ENCODE data around the gene MYO18B.

The MYO18B gene

DNA sequence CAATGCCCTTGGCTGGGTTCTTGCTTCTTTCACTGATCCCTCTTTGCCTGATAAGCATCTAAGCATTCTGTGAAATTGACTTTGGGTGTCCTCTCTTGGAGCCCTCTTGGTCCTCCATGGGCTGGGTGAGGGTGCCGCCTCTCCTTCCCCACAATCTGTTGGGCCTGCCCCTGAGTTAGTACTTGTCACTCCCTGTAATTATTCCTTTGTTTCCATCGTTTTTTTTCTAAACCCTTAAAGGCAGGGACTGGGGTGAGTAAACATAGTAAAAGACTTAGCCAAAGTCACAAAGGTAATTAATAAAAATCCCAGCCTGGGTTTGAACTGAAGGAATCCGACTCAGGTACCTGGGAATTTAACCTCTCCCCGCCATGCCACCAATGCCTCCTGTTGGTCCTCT is 188.1 kb downstream of the MYO18B start:
- TF ChIP-seq, protein P1, sequence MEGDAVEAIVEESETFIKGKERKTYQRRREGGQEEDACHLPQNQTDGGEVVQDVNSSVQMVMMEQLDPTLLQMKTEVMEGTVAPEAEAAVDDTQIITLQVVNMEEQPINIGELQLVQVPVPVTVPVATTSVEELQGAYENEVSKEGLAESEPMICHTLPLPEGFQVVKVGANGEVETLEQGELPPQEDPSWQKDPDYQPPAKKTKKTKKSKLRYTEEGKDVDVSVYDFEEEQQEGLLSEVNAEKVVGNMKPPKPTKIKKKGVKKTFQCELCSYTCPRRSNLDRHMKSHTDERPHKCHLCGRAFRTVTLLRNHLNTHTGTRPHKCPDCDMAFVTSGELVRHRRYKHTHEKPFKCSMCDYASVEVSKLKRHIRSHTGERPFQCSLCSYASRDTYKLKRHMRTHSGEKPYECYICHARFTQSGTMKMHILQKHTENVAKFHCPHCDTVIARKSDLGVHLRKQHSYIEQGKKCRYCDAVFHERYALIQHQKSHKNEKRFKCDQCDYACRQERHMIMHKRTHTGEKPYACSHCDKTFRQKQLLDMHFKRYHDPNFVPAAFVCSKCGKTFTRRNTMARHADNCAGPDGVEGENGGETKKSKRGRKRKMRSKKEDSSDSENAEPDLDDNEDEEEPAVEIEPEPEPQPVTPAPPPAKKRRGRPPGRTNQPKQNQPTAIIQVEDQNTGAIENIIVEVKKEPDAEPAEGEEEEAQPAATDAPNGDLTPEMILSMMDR (IDR thresholded peaks at IDR 0.05; ENCODE audit: insufficient read depth, low read length, poor library complexity, severe bottlenecking): no peak
- TF ChIP-seq EZH2phosphoT487 (conservative IDR thresholded peaks at IDR 0.05; ENCODE audit: low read length): no peak
- no peaks in the 10 kb centered on the region for H4K20me1 ChIP-seq (ENCODE audit: low read depth, low read length)
- H3K27ac ChIP-seq (ENCODE audit: low read depth, low read length): no peak overlapping the region

DNA sequence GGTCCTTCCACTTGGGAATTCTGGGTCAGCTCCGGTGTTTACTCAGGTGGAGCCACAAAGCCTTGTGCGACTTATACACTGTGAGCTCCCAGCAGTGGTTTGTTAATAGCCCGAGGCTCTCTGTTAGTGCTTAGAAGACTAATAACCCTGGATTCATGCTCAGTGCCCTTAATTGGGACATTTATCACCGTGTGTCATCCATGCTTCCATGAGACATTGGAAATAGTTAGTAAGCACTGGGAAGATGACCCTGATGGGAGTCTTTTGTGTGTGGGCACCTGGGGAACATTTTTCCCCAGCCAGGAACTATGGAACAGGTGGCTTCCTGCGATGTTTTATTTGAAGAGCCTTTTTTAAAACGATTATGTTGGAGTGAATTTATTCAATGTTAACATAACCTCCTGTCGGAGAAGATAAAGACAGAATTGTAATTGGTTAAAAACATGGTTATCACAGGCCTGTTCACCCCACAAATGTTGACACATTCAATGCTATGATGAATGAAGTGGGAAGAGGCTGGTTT is 188.9 kb downstream of the MYO18B start:
- Histone ChIP-seq H3K27me3 (ENCODE audit: low read length) (no peaks in the 10 kb centered on the region), H3K36me3 (ENCODE audit: low read length) (no peaks in the 10 kb centered on the region), H3K9ac (ENCODE audit: low read length) (no peak overlapping the region), H3K4me3 (ENCODE audit: insufficient read depth, low read length, poor library complexity, severe bottlenecking) (no peak overlapping the region), H3K9me3 (ENCODE audit: insufficient read depth, low read length) (no peaks in the 10 kb centered on the region), H3K27ac (ENCODE audit: low read depth, low read length) (no peak overlapping the region), H3K9me2 (replicated peaks; ENCODE audit: insufficient read depth, low read length) (no peaks in the 10 kb centered on the region), H3K4me2 (ENCODE audit: low read depth, low read length, poor library complexity, severe bottlenecking) (no peak overlapping the region), H3K79me2 (ENCODE audit: insufficient read depth, low read length) (no peaks in the 10 kb centered on the region), H2AFZ (ENCODE audit: low read depth, low read length, severe bottlenecking) (no peak overlapping the region), H3F3A (ENCODE audit: insufficient read depth) (no peaks in the 10 kb centered on the region), H4K20me1 (ENCODE audit: low read depth, low read length) (no peaks in the 10 kb centered on the region)
- TF ChIP-seq, protein P1 (IDR thresholded peaks at IDR 0.05; ENCODE audit: insufficient read depth, low read length, poor library complexity, severe bottlenecking): no peak
- no peak for TF ChIP-seq EZH2phosphoT487 (conservative IDR thresholded peaks at IDR 0.05; ENCODE audit: low read length)

More for the DNA sequence above, 188.1 kb downstream of the MYO18B start:
- Histone ChIP-seq H3K9me3 (ENCODE audit: insufficient read depth, low read length) (no peaks in the 10 kb centered on the region), H3F3A (ENCODE audit: insufficient read depth) (no peaks in the 10 kb centered on the region), H3K9ac (ENCODE audit: low read length) (no peak overlapping the region), H3K27me3 (ENCODE audit: low read length) (no peaks in the 10 kb centered on the region), H3K4me2 (ENCODE audit: low read depth, low read length, poor library complexity, severe bottlenecking) (no peak overlapping the region), H3K9me2 (replicated peaks; ENCODE audit: insufficient read depth, low read length) (no peaks in the 10 kb centered on the region), H3K36me3 (ENCODE audit: low read length) (no peaks in the 10 kb centered on the region), H3K4me3 (ENCODE audit: insufficient read depth, low read length, poor library complexity, severe bottlenecking) (no peak overlapping the region), H3K79me2 (ENCODE audit: insufficient read depth, low read length) (no peaks in the 10 kb centered on the region), H2AFZ (ENCODE audit: low read depth, low read length, severe bottlenecking) (no peak overlapping the region)

DNA sequence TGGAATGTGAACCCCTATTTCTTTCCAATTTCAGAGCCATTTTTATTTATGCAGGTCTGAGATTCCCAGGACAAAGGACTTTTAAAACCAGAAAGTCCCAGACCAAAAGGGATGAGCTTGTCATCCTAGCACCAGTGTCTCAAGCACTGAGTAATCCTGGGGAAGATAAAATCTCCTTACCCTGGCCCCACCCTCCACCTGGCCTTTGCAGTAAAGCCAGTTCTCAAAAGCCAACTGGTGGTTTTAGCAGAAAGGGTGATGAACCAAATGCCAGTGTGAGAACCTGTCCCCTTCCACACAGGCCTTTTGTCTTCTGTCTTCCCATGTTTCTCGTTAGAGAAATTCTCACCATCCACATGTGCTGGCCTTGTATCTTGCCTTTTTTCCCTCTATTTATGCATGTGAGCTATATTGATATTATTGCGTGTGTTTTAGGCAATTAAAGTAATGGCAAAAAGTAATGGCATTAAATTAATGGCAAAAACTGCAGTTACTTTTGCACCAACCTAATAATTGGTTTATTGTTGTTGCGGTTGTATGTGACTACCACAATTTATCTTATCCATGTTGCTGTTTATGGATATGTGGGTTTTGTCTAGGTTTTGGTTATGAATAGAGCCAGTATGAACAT is 191.3 kb downstream of the MYO18B start:
- Histone ChIP-seq H3K4me2 (ENCODE audit: low read depth, low read length, poor library complexity, severe bottlenecking) (no peak overlapping the region), H3K9me3 (ENCODE audit: insufficient read depth, low read length) (no peaks in the 10 kb centered on the region), H3F3A (ENCODE audit: insufficient read depth) (no peaks in the 10 kb centered on the region), H3K9me2 (replicated peaks; ENCODE audit: insufficient read depth, low read length) (no peaks in the 10 kb centered on the region), H3K27ac (ENCODE audit: low read depth, low read length) (no peak overlapping the region), H4K20me1 (ENCODE audit: low read depth, low read length) (no peaks in the 10 kb centered on the region), H3K4me3 (ENCODE audit: insufficient read depth, low read length, poor library complexity, severe bottlenecking) (no peak overlapping the region), H3K36me3 (ENCODE audit: low read length) (no peaks in the 10 kb centered on the region), H3K79me2 (ENCODE audit: insufficient read depth, low read length) (no peaks in the 10 kb centered on the region), H3K27me3 (ENCODE audit: low read length) (no peaks in the 10 kb centered on the region), H2AFZ (ENCODE audit: low read depth, low read length, severe bottlenecking) (no peak overlapping the region), H3K9ac (ENCODE audit: low read length) (no peak overlapping the region)
- TF ChIP-seq, protein P1 (IDR thresholded peaks at IDR 0.05; ENCODE audit: insufficient read depth, low read length, poor library complexity, severe bottlenecking): no peak
- no peak for TF ChIP-seq EZH2phosphoT487 (conservative IDR thresholded peaks at IDR 0.05; ENCODE audit: low read length)

Data from SU-DHL-6 (cell line).